GM19193 (cell line): ENCODE measurements around the gene ADGRF1.

Experiments used
- POLR2A ChIP-seq: IDR thresholded peaks from 4 replicates; pipeline ENCODE4 v1.6.1; 2011; ENCODE audit not compliant: insufficient read depth, insufficient read length; ENCODE audit errors: extremely low read depth

The ADGRF1 gene

DNA sequence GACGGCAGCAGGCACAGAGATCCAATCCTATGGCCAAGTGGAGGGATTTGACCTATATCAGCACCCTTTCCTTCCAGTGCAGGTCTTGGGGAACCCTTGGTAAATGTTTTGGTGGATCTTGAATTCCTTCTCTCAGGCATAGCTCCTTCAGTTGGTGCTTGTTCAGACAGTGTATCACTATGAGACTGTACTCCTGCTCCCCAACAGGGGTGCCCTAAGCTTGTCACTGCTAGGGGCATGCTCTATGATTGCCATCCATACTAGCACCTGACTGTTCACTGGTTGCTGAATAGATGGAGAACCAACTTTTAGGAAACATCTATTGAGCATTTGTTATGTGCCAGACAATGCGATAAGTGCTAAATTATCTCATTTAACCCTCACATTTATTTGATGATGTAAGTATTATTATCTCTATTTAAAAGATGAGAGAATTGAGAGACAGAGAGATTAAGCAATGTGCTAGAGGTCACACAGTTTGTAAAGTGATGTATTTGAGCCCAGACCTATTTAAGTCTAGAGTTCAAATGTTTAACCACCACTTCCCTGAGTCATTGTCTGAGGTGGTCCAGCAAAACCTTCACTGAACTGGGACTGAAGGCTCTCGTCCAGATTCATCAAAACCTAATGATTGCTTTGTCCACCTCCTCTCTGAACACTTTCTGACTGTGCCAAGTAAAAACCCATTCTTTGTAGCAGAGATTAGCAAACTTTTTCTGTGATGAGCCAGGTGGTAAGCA lies 34.3 kb downstream of the ADGRF1 start:
- TF ChIP-seq POLR2A: no peak

DNA sequence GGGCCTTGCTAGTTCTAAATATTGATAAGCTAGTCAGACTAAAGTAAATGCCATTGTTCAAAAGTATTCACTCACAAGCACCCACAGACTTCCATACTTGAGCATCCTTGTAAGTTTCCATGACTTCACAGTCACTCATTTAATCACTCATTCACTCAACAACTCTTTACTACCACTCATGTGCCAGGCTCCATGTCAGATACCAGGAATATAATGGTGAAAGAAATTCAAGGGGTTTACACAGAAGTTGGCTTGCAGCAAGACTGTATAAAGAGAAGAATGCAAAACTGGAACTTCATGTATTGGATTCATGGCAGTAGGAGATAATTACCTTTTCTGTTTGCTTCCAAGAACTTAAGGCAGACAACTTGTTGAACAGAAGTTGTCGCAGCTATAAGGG lies 36.6 kb downstream of the ADGRF1 start:
- TF ChIP-seq POLR2A: no peak

DNA sequence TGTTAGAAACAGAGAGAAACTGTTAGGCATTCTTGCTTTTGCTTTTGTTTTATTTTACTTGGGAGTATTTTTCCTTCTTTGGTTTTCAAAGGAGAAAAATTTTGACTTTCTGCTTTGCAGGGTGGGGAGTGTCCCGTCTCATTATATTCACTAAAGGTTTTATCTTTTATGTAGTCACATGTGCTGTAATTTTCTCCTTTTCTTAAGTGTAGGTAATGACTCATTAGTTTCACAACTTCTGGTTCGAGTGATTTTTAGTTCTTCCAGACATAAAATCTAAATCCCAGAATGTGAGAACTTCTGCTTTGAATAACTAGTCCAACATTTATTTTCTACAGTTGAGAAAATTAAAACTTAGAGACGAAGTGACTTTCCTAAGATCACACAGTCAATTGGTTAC lies 37.7 kb downstream of the ADGRF1 start:
- TF ChIP-seq POLR2A: no peak

DNA sequence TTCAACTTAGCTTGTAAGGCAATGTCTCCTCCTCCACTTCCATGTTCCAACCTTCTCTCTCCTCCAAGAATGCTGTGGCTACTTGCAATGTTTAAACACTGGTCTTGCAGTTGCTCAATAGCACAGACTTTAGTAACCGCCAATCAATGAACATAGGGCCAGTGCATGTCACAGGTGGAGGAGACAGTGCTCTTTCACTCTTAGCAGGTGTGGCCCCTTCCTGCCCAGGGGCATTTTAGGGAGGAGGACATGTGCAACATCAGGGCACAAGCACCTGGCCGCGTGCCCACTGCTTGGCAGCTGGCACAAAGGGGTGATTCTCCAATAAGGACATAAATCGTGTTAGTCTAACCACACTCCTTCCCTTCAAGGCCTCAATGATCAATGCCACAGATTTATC lies 41.3 kb downstream of the ADGRF1 start:
- no peak for TF ChIP-seq POLR2A

DNA sequence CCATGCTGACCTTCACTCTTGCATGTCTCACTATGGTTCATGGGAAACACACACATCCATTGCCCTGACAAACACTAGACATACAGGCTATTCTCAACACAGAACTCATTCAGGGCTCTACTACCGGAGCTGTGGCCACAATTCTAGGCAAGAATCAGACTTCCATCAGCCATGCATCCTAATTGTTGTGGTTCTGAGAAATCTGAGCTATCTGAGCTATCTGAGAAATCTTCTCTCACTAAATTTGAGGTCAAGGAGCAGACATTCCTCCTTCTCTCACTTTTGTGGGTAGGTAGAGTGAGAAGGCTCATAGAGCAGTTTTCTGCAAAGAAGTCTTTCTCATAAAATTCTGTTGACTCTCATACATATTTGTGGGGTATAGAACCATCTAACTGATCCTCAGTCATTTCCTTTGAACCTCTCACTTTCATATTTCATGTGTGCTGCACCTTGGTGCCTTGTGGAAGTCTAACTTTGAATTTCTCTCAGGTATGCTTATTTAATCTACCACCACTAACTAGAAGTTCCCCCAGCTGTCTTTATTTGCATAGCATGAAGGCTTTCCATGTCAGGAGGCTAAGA lies 43.6 kb downstream of the ADGRF1 start:
- TF ChIP-seq POLR2A: no peak

DNA sequence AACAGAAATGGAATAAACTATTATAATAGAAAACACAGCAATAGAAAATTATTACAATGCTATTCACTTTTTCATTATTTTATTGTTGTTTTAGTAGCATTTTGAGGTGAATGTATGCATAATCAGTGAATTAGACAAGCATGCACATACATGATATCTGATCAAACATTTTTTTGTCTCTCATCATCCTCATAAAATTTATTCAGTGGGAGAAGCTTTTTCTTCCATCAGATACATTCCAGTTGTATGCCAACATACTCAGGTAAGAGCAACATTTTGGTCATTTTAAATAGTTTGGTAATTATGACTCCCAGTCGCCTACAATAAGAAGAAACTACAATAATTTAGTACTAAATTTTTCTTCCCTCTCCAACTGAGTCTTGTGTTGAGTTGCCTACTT lies 44.5 kb downstream of the ADGRF1 start:
- TF ChIP-seq POLR2A: no peak

DNA sequence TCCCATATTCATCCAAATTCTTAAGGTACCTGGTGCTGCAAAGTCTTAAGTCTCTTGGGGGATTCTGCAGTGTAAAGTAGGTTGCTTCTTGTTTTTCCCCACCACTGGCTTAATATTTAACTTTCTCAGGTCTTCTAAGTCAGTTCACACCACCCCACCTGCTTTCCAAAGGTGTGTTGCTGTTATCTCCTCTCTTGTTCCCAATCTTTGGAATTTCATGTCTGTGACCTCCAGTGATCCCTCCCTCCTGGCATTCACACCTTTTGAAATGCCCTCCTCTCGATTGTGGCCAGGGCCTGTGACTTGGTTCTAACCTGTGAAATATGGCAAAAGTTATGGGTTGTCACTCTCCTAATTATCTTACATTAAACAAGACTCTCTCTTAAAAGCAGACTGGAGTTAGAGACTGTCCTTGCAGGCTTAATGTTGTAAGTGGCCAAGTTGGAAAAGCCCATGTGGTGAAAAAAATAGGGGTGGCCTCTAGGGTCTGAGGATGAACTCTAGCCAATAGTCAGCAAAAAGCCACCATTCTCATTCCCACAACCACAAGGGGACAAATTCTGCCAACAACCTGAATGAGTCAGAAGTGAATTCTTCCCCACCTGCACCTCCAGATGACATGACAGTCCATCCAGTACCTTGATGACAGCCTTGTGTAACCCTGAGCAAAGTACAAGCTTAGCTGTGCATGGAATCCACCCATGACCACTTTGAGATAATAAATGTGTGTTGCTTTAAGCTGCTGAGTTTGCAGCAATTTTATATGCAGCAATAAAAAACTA lies 45.1 kb downstream of the ADGRF1 start:
- TF ChIP-seq POLR2A: no peak

DNA sequence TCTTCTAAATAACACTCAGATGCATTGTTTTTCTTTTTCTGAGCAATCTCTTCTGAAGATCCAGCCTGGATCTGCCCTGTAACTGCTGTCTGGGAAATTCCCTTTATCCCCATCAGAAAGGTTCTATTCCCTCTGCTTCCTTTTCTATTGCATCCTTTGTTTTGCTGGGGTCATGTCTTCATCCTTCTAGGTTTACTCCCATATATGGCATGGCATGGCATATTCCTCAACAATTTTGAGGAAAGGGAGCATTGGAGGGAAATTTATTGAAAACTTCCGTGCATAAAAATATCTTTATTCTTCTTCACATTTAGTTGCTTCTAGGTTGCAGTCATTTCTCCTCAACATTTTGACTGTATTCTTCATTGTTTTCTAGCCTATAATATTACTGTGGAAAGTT lies 47.2 kb downstream of the ADGRF1 start:
- no peak for TF ChIP-seq POLR2A

DNA sequence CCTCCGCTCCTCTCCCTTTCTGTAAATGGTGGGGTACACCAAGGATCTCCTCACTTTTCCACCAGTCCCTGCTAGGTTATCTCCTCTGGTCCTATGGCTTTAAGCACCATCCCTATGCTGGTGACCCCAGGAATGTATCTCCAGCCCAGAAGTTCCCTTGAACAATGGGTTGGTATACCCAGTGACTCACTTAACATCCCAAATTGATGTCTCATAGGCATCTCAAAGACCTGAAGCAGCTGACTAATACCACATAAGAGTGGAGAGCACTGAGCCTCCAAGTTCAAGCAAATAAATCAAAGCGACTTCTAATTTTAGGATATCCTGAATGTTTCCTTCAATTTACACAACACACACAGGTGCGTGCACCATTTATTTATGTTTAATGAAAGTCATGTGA lies 48.3 kb downstream of the ADGRF1 start:
- TF ChIP-seq POLR2A: no peak

DNA sequence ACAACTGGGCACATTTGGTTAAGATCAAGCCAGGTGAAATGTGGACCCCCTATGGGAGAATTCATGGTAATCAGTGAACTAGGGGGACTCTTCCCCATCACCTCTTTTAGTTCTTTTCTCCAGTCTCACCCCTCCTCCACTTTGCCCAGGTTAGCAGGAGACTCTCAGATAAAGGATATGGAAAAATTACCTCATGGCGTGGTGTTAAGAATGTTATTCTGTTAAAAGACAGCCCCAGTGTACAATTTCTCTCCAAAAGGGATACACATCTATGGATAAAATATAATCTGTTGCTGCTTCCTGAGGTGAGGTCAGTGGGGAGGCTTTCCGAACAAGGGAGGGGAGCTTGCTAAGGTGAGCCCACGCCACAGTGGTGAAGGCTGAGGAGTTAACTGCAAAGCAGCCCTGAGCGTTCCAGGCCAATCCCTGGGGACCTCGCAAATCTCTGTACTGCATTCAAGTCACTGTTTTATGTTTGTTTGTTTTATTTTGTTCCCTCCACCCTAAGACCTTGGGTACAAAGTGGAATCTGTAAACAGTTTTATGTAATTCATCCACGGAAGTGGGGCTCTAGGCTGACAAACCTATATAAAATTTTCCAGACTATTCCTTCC lies 52.0 kb downstream of the ADGRF1 start:
- no peak for TF ChIP-seq POLR2A

DNA sequence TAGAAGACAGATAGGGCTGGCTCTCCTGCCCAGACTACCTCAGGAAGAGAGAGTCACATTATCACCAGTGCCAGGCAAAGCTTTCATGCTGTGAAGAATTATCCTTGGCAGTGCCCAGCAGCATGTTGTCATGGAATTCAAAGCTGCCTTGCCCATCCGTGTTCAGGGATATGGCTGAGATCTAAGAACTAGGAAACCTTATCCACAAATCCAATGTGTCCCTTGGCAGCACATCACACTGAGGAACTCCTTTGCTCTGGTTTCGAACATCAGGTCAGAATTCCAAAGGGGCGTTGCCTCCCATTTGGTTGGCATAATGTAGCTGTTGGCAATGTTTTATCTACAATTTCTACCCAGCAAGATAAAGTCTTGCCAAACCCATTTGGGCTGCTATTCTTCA lies 52.7 kb downstream of the ADGRF1 start:
- no peak for TF ChIP-seq POLR2A

DNA sequence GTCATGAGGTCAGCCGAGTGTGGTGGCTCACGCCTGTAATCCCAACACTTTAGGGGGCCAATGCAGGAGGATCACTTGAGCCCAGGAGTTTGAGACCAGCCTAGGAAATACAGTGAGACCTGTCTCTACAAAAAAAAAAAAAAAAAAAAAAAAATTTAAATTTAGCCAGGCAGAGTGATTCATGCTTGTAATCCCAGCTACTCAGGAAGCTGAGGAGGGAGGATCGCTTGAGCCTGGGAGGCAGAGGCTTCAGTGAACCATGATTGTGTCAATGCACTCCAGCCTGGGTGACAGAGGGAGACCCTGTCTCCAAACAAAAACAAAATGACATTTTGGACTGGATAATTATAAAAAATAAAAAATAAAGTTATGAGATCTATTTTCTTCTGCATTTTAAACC lies 56.2 kb downstream of the ADGRF1 start:
- no peak for TF ChIP-seq POLR2A

DNA sequence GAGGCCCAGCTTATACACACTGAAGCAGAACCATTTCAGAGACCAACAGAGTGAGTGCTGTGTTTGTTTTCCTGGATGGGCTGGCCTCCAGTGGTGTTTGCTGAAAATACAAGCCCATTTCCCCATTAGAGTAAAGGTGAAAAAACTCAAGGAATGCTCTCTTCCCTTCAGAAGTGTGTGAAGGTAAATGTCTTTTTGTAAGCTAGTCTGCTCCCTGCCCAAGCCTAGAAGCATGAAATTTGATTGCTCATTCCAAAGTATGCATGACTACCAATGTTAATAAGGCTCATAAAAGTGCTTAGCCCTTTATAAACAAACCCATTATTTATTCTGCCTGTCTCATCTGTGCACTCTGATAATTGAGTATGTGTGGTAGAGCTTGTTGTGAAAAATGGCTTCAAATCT lies 59.1 kb downstream of the ADGRF1 start:
- TF ChIP-seq POLR2A: no peak

DNA sequence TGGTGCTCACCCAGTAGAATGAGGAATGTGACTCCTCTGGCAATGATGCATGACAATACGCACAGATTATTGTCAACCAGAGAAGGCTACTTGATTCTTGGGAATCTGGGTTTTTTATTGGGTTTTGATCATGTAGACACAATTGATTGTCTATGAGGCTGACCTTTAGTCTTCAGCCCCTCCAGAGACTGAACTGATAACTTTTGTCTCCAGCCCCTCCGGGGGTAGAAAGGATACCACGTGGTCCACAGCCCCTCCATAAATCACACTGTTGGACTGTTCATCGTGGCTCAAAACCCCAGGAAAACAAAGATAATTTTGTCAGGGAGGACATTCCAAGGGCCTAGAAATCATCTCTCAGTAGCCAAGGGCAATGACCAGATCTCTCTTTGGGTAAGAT lies 62.9 kb downstream of the ADGRF1 start:
- TF ChIP-seq POLR2A: no peak

DNA sequence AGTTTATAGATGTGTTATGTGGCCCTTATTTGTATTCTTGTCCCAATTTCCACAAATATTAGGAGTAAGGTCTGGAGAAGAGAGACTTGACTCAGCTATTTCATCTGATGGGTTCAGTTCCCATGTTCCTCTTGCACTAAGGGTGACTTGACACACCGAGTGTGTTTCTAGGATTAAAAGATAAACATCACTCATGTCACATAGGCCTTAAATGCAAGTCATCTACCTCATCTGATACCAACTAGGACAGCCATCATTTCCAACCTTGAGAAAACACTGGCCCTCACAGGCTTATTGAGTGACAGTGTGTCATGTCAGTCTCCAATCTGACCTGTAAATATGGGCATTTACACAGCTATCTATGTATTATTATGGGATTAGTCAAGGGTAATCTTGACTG lies 67.3 kb downstream of the ADGRF1 start:
- no peak for TF ChIP-seq POLR2A
